ENCODE results near the gene LETM1. TPM values are rescaled to one million over a fixed set of nuclear protein-coding genes. Genes with fewer than 3 reads are reported as not detected.

Gene LETM1
- total and polyA plus RNA-seq, 2 donors (not counting 1 experiment from before 2014, with no cell fraction given), result 15.8 to 70.4 TPM

DNA sequence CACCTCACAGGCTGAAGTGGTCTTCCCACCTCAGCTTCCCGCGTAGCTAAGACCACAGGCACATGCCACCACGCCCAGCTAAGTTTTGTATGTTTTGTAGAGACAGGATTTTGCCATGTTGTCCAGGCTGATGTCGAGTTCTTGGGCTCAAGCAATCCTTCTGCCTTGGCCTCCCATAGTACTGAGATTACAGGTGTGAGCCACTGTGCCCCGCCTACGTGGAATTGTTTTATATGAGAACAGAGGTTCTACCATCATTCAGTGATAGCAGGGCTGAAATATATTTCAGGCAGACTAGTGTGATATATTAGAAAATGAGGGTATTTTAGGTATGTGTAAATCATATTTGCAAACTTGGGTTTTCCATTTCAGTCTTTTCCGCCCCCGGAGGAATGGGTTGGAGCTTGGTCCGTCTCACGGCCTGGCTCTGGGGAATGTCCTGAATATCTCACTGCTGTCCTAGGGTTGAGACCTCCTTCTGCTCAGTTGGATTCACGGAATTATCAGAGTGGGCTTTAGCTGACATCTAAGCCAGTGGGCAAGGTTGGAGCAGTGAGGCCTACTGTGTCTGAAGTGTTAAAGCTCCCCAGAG, 35.1 kb upstream of the LETM1 start:
- Histone ChIP-seq H3K4me1 (ENCODE audit: control insufficient read depth, extremely low read depth, insufficient read depth, low read length) (no peaks in the 10 kb centered on the region), H3K79me2 (ENCODE audit: control insufficient read depth, insufficient read depth, low read length) (peaks cover 98% of the 10 kb centered on the region), H3K9me3 (ENCODE audit: control insufficient read depth, insufficient read depth, low read depth, low read length) (no peaks in the 10 kb centered on the region), H3K27me3 (ENCODE audit: control insufficient read depth, insufficient read depth, low read length) (no peaks in the 10 kb centered on the region), H2AFZ (ENCODE audit: low read length) (no peak overlapping the region), H4K20me1 (ENCODE audit: control insufficient read depth, extremely low read depth, insufficient read depth, low read length) (no peaks in the 10 kb centered on the region), H3K4me3 (replicated peaks in 1 of 4; ENCODE audit: control extremely low read depth in 1 of 4, insufficient read depth in 1 of 4, low read depth in 3 of 4, low read length in 4 of 4) (no peak overlapping the region), H3K9ac (ENCODE audit: insufficient read depth, low read length) (no peak overlapping the region), H3K36me3 (ENCODE audit: control insufficient read depth, insufficient read depth, low read length) (peaks cover 4% of the 10 kb centered on the region), H3K4me2 (ENCODE audit: extremely low read depth, insufficient read depth, low read length) (no peak overlapping the region), H3K27ac (ENCODE audit: insufficient read depth, low read length) (no peak overlapping the region)
- no peak for DNase-seq (ENCODE audit: low read depth in 2 of 2)
- TF ChIP-seq, protein P1, sequence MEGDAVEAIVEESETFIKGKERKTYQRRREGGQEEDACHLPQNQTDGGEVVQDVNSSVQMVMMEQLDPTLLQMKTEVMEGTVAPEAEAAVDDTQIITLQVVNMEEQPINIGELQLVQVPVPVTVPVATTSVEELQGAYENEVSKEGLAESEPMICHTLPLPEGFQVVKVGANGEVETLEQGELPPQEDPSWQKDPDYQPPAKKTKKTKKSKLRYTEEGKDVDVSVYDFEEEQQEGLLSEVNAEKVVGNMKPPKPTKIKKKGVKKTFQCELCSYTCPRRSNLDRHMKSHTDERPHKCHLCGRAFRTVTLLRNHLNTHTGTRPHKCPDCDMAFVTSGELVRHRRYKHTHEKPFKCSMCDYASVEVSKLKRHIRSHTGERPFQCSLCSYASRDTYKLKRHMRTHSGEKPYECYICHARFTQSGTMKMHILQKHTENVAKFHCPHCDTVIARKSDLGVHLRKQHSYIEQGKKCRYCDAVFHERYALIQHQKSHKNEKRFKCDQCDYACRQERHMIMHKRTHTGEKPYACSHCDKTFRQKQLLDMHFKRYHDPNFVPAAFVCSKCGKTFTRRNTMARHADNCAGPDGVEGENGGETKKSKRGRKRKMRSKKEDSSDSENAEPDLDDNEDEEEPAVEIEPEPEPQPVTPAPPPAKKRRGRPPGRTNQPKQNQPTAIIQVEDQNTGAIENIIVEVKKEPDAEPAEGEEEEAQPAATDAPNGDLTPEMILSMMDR (conservative IDR thresholded peaks at IDR 0.05 in 1 of 2, IDR thresholded peaks at IDR 0.05 in 1 of 2; ENCODE audit: low read depth in 1 of 2, low read length in 2 of 2), result no peak
- no peak for TF ChIP-seq EZH2 (IDR thresholded peaks at IDR 0.05; ENCODE audit: low read length, missing control alignments)

DNA sequence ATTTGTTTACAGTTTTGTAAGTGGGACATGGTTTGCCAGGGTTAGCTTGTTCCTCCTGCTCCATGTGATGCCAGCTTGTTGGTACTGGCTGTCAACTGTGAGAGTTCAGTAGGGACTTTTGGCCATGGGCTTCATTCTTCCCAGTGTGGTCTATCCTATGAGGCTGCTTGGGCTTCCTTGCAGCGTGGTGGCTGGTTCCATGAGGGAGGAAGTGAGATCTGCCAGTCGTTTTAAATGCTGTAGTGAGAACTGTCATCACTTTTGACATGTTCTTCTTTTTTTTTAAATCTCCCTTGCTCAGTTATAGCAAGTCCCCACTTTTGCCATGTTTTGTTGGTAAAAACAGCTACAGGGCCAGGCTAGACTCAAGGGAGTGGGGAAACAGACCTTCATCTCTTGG, 31.1 kb upstream of the LETM1 start:
- Histone ChIP-seq H3K9me3 (ENCODE audit: control insufficient read depth, insufficient read depth, low read depth, low read length) (no peaks in the 10 kb centered on the region), H4K20me1 (ENCODE audit: control insufficient read depth, extremely low read depth, insufficient read depth, low read length) (no peaks in the 10 kb centered on the region), H3K36me3 (ENCODE audit: control insufficient read depth, insufficient read depth, low read length) (no peaks in the 10 kb centered on the region), H3K27me3 (ENCODE audit: control insufficient read depth, insufficient read depth, low read length) (no peaks in the 10 kb centered on the region), H3K9ac (ENCODE audit: insufficient read depth, low read length) (no peak overlapping the region), H2AFZ (ENCODE audit: low read length) (no peak overlapping the region), H3K4me2 (ENCODE audit: extremely low read depth, insufficient read depth, low read length) (no peak overlapping the region), H3K27ac (ENCODE audit: insufficient read depth, low read length) (no peak overlapping the region), H3K4me1 (ENCODE audit: control insufficient read depth, extremely low read depth, insufficient read depth, low read length) (no peaks in the 10 kb centered on the region), H3K4me3 (replicated peaks in 1 of 4; ENCODE audit: control extremely low read depth in 1 of 4, insufficient read depth in 1 of 4, low read depth in 3 of 4, low read length in 4 of 4) (no peak overlapping the region), H3K79me2 (ENCODE audit: control insufficient read depth, insufficient read depth, low read length) (peaks cover 97% of the 10 kb centered on the region)
- DNase-seq (ENCODE audit: low read depth in 2 of 2), result no peak
- TF ChIP-seq EZH2 (IDR thresholded peaks at IDR 0.05; ENCODE audit: low read length, missing control alignments), result no peak
- TF ChIP-seq, protein P1 (conservative IDR thresholded peaks at IDR 0.05 in 1 of 2, IDR thresholded peaks at IDR 0.05 in 1 of 2; ENCODE audit: low read depth in 1 of 2, low read length in 2 of 2), result no peak

DNA sequence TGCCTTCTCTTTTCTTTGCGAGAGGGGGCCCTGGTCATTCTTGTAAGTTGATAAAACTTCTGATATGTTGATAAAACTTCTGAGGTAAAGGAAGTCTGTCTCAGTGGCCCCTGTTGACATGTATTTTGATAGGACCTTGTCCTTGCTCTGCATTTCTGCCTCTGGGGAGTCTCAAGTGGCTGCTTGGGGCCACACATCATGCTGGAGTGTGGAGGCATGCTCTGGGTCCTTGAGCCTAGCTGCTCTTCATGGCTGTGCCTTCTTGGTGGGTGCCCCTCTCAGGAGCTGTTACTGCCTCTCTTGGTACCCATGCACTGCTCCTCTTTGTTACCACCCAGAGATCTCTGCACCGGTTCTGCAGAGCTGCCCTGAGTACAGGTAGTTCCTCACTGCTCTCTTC, 29.5 kb upstream of the LETM1 start:
- no peaks in the 10 kb centered on the region for H3K4me1 ChIP-seq (ENCODE audit: control insufficient read depth, extremely low read depth, insufficient read depth, low read length)
- no peaks in the 10 kb centered on the region for H3K36me3 ChIP-seq (ENCODE audit: control insufficient read depth, insufficient read depth, low read length)
- no peak overlapping the region for H3K27ac ChIP-seq (ENCODE audit: insufficient read depth, low read length)
- no peak overlapping the region for H3K4me3 ChIP-seq (replicated peaks in 1 of 4; ENCODE audit: control extremely low read depth in 1 of 4, insufficient read depth in 1 of 4, low read depth in 3 of 4, low read length in 4 of 4)
- no peak overlapping the region for H3K9ac ChIP-seq (ENCODE audit: insufficient read depth, low read length)
- H3K27me3 ChIP-seq (ENCODE audit: control insufficient read depth, insufficient read depth, low read length), result no peaks in the 10 kb centered on the region
- peaks cover 97% of the 10 kb centered on the region for H3K79me2 ChIP-seq (ENCODE audit: control insufficient read depth, insufficient read depth, low read length)
- H4K20me1 ChIP-seq (ENCODE audit: control insufficient read depth, extremely low read depth, insufficient read depth, low read length), result no peaks in the 10 kb centered on the region
- H3K4me2 ChIP-seq (ENCODE audit: extremely low read depth, insufficient read depth, low read length), result no peak overlapping the region
- no peaks in the 10 kb centered on the region for H3K9me3 ChIP-seq (ENCODE audit: control insufficient read depth, insufficient read depth, low read depth, low read length)
- no peak for TF ChIP-seq EZH2 (IDR thresholded peaks at IDR 0.05; ENCODE audit: low read length, missing control alignments)
- TF ChIP-seq, protein P1 (conservative IDR thresholded peaks at IDR 0.05 in 1 of 2, IDR thresholded peaks at IDR 0.05 in 1 of 2; ENCODE audit: low read depth in 1 of 2, low read length in 2 of 2), result no peak
- DNase-seq (ENCODE audit: low read depth in 2 of 2), result no peak
- no peak overlapping the region for H2AFZ ChIP-seq (ENCODE audit: low read length)

All from fibroblast of lung (primary cell).